ENCODE data around the gene ZC3H15.
"Not testable (repeated sequence)": the region's sequence is repeated elsewhere in the genome, so short reads cannot be mapped to it uniquely, and the experiment has no call there.

The ZC3H15 gene

GRCh38 chr2:186496401-186496800, 10.3 kb downstream of the ZC3H15 start:
- no peak for DNase-seq

GRCh38 chr2:186497928-186498327, 11.9 kb downstream of the ZC3H15 start:
- no peak for DNase-seq

DNA sequence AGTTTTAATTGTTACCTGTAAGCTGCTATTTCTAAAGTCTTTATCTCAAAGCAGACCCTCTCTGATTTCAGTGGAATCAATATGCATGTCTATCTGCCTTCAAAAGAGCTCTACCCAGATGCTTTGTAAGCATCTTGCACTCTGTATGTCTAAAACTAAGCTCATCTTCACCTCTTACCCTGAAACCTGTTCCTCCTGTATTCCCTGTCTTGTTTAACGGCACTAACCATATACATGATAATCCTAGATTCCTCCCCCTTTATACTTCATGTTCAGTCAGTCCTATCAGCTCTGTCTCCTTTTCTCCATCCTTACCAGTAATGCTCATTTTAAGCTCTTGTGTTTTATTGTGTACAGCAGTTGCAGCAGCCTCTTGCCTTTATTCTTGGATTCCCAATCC, 12.8 kb downstream of the ZC3H15 start:
- DNase-seq: no peak

GRCh38 chr2:186503827-186504606, 18.0 kb downstream of the ZC3H15 start:
- no peak for DNase-seq

- no peak for DNase-seq
Observed at GRCh38 chr2:186508263-186508662, 22.2 kb downstream of the ZC3H15 start.

DNA sequence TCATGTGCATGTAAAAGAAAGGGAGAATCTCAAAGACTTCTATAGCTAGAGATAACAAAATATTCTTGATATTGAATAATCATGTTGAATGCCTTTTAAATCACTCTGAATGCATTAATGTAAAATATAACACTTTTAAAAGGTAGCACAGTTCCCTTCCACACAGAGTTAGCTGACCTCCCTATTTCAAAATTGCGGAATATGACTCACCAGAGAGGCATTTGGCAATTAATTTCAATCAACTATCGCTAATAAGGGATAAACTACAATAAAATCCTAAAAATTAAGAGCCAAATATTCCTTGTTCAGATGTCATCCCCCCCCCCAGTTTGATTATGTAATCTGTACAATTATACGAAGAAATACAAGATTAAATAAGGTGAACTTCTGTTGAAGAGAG, 29.3 kb downstream of the ZC3H15 start:
- DNase-seq: no peak

GRCh38 chr2:186516396-186516795, 30.3 kb downstream of the ZC3H15 start:
- DNase-seq: no peak

DNA sequence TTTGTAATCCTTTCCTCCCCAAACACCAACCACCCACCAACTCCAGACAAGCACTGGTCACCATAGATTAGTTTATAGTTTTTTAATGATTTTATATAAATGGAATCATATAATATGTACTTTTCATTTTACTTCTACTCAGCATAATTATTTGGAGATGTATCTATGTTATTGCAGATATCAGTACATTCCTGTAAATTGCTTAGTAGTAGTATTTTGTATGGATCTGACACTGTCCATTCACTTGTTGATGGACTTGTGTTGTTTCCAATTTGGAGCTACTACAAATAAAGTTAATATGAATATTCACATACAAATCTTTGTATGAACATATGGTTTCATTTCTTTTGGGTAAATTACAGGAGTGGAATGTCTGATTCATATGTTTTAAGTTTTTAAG, 31.0 kb downstream of the ZC3H15 start:
- DNase-seq: no peak

DNA sequence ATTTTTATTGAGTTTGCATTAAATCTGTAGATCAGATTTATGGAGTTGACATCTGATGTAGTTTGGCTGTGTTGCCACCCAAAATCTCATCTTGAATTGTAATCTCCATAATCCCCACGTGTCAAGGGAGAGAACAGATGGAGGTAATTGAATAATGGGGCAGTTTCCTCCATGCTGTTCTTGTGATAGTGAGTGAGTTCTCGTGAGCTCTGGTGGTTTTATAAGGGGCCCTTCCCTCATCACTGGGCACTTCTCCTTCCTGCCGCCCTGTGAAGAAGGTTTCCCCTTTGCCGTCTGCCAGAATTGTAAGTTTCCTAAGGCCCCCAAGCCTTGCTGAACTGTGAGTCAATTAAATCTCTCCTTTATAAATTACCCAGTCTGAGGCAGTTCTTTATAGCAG, 32.2 kb downstream of the ZC3H15 start:
- DNase-seq: no peak

GRCh38 chr2:186518945-186519344, 32.9 kb downstream of the ZC3H15 start:
- DNase-seq: no peak

DNA sequence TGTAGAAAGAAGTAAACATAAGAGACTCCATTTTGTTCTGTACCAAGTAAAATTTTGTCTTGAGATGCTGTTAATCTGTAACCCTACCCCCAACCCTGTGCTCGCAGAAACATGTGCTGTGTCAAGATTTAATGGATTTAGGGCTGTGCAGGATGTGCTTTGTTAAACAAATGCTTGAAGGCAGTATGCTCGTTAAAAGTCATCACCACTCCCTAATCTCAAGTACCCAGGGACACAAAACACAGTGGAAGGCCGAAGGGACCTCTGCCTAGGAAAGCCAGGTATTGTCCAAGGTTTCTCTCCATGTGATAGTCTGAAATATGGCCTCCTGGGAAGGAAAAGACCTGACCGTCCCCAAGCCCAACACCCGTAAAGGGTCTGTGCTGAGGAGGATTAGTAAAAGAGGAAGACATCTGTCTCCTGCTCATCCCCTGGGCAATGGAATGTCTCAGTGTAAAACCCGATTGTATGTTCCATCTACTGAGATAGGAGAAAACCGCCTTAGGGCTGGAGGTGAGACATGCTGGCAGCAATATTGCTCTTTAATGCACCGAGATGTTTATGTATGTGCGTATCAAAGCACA, 35.6 kb downstream of the ZC3H15 start:
- DNase-seq: not testable (repeated sequence)

DNA sequence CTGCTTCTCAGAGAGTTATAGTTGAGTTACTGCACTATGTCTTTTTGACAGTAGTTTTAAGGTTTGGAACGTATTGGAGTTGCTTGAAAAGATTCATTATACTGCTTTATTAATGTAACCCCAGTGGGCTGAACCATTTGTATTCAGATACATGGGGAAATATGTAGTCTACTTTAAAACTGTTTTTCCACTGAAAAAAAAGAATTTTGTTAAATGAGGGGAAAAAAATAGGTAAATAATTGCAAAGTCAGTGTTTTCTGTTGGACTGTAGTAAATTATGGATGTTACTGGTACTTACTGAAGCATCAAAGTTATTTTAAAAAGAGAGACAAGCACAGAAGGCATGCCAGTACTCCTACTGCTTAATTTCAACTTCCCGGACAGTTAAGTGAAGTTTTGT, 36.4 kb downstream of the ZC3H15 start:
- no peak for DNase-seq

GRCh38 chr2:186523791-186524190, 37.7 kb downstream of the ZC3H15 start:
- no peak for DNase-seq

DNA sequence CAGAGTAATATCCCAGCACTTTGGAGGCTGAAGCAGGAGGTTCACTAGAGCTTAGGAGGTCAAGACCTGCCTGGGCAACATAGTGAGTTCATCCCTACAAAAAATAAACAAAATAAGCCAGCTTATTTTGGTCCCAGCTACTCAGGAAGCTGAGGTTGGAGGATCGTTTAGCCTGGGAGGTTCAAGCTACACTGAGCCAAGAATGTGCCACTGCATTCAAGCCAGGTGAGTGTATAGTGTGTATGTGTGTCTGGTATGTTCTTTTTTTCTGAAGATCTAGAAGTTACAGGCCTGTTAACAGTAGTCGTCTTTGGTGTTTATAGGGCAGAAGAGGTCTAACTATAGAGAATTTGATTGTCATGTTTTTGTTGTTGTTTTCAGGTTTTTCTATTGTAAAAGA, 40.2 kb downstream of the ZC3H15 start:
- no peak for DNase-seq

DNA sequence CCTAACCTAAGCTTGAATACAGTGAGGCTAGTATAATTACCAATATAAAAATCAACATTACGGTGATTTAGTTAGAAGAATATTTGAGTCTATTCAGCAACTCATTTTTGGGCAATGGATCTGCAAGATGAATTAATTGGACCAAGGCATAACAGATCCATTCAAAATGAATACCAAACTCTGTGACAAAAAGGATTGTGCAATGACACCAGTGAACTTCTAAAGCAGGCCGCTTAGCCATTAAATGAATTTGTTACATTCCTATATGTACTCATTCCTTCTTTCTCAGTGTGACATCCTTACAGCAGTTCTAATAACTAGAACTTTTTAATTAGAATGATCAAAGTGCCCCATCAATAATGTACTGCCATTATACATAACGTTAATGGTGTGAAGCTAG, 44.3 kb downstream of the ZC3H15 start:
- no peak for DNase-seq

GRCh38 chr2:186531257-186531775, 45.3 kb downstream of the ZC3H15 start:
- no peak for DNase-seq

GRCh38 chr2:186532891-186533290, 46.8 kb downstream of the ZC3H15 start:
- no peak for DNase-seq

DNA sequence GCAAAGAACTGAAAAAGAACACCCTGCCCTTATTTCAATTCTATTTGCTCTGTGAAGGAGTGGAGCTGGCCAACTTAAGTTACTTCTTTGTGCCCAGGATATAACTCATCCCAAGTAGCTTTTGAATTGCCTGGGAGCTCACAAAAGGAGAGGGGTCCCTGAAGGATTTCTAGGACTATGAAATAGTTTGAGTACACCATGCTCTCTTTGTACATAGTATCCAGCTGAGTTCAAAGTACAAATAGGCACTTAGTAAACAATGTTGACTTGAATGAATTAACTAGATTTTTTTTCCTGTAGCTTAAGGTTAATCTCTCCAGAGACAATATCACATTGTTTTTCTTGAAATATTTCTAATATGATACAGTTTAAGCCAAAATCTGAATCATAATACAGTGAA, 47.7 kb downstream of the ZC3H15 start:
- no peak for DNase-seq

GRCh38 chr2:186534406-186534805, 48.3 kb downstream of the ZC3H15 start:
- DNase-seq: no peak

- DNase-seq: no peak
Observed at GRCh38 chr2:186535861-186536260, 49.8 kb downstream of the ZC3H15 start.

- DNase-seq: no peak
Observed at GRCh38 chr2:186537019-186537418, 51.0 kb downstream of the ZC3H15 start.

- DNase-seq: no peak
Observed at GRCh38 chr2:186540941-186541340, 54.9 kb downstream of the ZC3H15 start.

GRCh38 chr2:186542002-186542401, 55.9 kb downstream of the ZC3H15 start:
- no peak for DNase-seq

DNA sequence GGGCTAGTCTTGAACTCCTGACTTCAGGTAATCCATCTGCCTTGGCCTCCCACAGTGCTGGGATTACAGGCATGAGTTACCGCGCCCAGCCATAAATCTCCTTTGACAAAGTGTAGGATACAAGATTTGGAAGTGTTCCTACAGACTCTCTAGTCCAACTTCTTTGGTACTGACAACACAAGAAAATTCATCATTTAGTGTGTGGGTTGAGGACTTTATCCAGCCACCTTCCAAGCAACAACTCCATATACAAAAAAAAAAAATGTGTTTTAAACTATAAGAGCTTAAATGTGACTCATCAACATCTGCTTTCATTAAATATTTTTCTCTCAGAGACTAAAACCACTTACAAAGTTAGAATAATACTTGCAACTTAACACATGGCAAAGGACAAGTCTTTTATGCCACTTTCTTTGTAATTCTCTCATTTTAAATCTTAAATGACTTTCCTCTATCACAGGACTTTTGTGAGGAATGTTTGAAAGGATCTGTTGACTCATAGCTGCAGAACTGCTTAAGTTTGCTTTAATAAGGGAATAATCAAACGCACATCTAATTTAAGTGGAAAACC, 57.6 kb downstream of the ZC3H15 start:
- no peak for DNase-seq

All from right forelimb (tissue), 1 donor.